Measurements from ENCODE around the gene UXS1.
"Not testable (repeated sequence)": the region's sequence is repeated elsewhere in the genome, so short reads cannot be mapped to it uniquely, and the experiment has no call there.

Gene UXS1

GRCh38 chr2:106193977-106194778, at the start of gene UXS1:
TSS of gene UXS1 (minus strand) at chr2:106194301. CDS start at chr2:106194241, 60 bp downstream.
- DNase-seq: peak; percentile 88 to 94

- not testable (repeated sequence) for DNase-seq
These were observed 45.4 kb upstream of the UXS1 start for GRCh38 chr2:106239491-106239890.

DNA sequence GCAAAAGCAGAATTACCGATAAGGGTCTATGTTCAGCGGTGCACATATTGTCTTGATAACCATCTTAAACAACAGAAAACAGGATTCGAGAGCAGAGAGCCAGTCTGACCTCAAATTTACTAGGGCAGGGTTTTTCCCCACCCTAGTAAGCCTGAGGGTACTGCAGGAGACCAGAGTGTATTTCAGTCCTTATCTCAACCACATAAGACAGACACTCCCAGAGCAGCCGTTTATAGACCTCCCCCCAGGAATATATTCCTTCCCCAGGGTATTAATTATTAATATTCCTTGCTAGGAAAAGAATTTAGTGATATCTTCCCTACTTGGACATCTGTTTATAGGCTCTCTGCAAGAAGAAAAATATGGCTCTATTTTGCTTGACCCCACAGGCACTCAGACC, 41.3 kb upstream of the UXS1 start:
- DNase-seq: not testable (repeated sequence)

- DNase-seq: no peak
These were observed 39.2 kb upstream of the UXS1 start for GRCh38 chr2:106233350-106233706.

- DNase-seq: peak in 1 of 2 donors; percentile 5
These were observed 38.7 kb upstream of the UXS1 start for GRCh38 chr2:106232638-106233349.

DNA sequence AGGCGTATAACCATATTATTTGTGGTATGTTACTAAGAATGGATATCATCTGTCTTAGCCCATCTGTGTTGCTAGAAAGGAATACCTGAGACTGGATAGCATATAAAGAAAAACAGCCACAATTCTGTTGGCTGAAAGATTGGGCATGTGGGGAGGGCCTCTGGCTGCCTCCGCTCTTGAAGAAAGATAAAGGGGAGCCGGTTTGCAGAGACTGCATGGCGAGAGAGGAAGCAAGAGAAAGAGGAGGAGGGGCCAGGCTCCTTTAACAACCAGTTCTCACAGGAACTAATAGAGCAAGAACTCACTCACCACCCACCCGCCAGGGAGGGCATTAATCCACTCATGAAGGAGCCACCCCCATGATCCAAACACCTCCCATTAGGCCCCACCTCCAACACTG, 29.2 kb upstream of the UXS1 start:
- no peak for DNase-seq

- not testable (repeated sequence) for DNase-seq
These were observed 28.0 kb upstream of the UXS1 start for GRCh38 chr2:106222057-106222456.

DNA sequence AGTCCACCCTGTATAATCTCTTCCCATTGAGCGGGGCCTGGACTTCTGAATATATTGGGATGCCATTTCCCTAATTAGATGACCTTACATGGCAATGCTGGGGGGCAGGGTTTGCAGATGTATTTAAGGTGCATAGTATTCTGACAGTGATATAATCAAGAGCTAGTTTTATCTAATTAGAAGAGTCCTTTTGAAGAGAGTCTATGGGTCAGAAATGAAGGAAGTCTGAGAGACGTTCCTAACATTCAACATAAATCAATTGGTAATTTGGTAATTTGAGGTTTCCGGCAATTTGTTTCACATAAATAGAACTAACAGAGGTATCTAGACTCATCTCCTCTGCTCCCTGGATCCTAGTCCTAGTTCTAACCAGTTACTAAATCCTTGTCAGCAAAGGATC, 25.7 kb upstream of the UXS1 start:
- DNase-seq: no peak

- not testable (repeated sequence) for DNase-seq
These were observed 25.1 kb upstream of the UXS1 start for GRCh38 chr2:106219157-106219556.

DNA sequence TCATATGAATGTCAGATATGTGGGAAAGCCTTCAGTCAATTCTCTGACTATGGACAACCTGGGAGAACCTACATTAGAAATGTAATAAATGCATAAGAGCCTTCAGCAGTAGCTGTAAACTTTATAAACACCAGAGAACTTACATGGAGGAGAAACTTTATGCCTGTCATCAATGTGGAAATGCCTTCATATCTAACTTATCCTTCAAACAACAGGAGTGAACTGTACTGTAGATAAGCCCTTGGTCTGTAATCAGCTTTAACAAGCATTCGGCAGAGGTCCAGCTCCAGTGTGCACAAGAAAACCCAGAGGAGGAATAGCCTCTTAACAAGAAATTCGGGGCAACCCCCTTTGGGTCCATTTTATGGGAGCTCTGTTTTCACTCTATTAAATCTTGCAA, 14.8 kb upstream of the UXS1 start:
- DNase-seq: no peak

DNA sequence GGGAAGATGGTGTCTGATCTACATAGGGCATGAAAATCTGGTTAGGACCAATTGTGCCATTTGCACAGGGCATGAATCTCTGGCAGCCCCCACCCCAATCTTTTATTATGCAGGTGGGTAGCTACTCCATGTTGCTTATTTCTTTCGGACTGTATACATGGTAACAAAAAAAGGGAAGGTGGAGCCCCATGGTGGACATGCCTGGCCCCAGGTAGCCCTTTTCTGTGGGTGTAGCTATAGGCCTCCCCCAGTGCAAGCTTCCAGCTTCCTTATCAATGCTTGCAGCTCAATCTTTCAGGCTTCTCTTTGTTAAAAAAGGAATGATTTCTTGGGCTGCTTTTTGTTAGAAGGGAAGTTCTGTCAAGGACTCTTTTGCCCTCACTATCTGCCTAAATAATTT, 14.3 kb upstream of the UXS1 start:
- no peak for DNase-seq

DNA sequence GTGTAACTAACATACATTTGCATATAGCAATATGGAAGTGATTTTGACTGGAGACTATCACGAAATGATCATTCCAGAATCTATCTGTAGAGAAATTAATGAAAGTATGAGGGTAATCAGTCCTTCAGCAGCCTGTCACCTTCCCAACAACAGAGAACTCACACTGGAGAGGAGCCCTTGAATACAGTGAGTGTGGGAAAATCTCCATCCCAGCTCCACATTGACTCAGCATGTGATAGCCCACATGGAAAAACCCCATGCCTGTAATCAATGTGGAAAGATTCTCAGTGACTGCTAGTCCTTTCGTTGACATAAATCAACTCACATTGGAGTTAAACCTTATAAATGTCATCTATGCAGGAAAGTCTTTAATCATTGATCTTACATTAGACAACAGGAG, 13.1 kb upstream of the UXS1 start:
- DNase-seq: no peak

DNA sequence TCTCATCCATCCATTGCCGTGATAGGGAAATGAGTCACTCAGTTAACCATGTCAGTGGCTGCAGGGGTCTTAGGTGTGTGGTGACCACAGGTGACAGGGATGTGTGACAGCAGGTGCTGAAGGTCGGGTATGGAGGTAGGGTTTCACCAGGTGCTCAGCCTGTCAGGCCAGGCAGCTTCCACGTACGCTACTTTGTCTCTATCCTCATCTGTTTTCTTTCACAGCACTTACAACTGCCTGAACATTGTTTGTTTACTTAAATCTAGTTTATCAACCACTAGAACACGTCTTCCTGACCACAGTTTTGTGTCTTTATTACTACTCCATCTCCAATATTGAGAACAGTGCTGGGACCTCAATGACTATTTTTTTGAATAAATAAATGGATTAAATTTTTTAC, 11.4 kb upstream of the UXS1 start:
- DNase-seq: no peak

- DNase-seq: not testable (repeated sequence)
These were observed 10.4 kb upstream of the UXS1 start for GRCh38 chr2:106204551-106204950.

DNA sequence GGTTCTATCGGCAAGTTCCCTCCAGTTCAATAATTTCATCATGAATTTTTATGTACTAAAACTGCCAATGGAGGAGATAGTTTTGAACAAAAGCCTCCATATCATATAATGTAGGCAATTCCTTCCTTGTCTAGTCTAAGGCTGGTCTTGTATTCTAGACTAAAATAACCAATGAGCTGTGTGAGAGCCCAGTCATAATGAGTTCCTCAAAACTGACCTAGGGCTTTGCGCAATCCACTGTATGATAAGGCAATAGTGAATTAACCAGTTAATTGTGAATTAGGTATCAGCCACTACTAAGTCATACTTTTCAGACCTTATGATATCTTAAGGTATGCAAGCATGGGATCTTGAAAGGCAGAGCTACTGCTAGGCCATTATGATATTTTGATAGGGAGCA, 7.6 kb upstream of the UXS1 start:
- DNase-seq: no peak

DNA sequence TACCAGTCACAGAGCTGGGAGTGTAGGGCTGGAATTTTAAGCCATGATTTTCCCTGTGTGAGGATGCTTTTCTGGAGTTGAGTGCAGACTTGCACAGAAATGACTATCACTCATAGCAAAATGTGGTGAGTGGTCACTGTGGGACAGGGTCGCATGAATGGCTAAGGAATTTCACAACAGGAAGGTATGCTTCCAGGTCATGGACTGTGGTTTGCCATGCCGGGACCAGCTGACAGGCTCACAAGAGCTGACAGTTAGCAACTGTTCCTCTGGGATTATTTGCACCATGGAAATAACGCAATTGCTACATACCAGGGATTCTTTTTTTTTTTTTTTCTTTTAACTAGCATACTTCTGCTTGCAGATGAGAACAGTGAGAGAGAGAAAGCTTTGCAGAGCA, 3.8 kb upstream of the UXS1 start:
- no peak for DNase-seq

DNA sequence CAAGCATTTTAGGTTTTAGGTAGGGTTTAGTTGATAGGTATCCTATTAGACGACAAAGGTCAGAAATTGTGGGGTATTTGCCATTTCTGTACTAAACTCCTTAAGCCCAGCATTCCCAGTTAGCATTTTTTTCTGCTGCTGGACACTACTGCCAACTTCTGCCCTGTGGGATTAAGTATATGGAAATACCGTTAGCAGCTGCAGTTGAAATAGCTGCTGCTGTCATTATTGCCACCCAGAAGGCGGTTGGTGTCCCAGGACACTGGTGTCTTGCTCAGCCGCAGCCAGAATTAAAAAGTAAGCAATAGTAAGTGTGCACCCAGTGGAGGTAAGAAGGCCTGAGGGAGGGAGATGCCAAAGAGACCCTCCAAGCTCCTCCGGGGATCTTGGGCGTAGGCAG, 1.9 kb upstream of the UXS1 start:
- DNase-seq: no peak

- no peak for DNase-seq
These were observed 1.4 kb upstream of the UXS1 start for GRCh38 chr2:106195456-106195855.

DNA sequence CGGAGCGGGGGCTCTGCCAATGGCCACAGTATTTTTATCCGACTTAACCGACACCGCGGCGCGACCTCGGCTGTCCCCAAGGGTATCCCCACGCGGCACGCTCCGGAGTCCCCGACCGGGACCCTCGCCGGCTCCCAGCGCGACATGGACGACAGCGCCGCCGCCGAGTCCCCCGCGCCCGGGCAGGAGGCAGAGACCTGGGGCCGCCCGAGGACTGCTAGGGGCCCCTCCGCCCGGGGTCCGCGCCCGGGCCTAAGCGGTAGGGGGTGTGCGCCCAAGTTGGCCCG, 468 bp downstream of the UXS1 start:
- peak in 1 of 2 donors; percentile 53 for DNase-seq

GRCh38 chr2:106192752-106193689, 1.1 kb downstream of the UXS1 start:
- DNase-seq: peak in 1 of 2 donors; percentile 26

- no peak for DNase-seq
These were observed 2.5 kb downstream of the UXS1 start for GRCh38 chr2:106191511-106192016.

DNA sequence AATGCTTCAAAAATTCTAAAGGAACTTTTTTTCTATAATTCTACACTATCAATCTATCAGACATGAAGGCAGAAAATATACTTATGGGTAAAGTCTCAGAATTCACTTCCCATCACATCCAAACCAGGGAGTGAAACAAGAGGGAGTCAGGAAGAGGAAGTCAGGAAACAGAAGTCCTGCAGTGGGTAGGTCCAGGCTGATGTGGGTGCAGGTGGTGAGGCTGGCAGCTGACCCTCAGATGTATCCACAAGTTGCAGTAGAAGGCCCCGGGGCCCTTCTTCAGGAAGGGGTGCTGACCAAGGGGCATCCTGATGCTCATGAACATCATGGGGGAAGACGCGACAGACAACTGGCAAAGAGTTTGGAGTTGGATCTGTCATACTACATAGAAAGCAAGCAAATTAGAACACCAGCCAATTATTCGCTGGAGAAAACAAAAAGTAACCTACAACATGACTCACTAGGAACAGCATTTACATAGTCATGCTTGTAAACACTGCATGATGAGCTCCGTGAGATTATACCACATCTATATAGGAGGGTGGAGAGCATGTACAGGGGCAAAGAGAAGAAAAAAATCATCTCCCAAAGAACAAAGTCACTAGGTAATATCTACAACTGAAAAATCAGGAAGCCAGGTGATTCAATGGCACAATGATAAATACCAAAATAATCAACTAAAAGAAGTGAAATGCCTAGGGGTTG, 4.2 kb downstream of the UXS1 start:
- no peak for DNase-seq

DNA sequence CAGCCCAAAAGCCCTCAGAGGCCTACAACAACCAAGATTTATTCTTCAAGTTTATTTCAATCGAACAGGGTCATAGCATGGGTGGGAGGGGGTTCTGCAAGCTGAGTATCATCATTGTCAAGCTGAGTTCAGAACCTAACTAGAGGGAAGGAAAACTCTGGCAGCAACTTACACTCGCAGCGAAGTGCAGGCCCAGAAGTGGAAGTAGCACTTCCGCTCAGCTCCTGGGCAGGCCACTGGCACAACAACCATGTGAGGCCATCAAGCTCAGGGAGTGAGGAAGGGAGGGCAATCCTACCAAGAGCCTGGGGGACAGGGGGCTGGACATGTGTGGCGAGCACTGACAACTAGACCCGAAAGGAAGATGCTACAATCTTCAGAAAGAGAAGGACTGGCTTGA, 4.8 kb downstream of the UXS1 start:
- no peak for DNase-seq

All from hippocampal formation (tissue), 2 donors.